Smooth muscle cell (in vitro differentiated cells): ENCODE data around the gene EPHA4. TPM values are rescaled to one million over a fixed set of nuclear protein-coding genes. Genes with fewer than 3 reads are reported as not detected.
A peak's percentile ranks its signal among the peaks of the same experiment; 100 is the strongest.

Experiments used
- DNase-seq: peaks from one replicate; lab custom pipeline; 2025; ENCODE audit not compliant: unreplicated experiment; lab: John Stamatoyannopoulos, UW
- H2AFZ ChIP-seq: fragments of 200-600 bp; sonication (generic); 2 replicates; pipeline ENCODE4 v1.6.0; 2016; ENCODE audit warnings: antibody characterized with exemption, low read depth, mild to moderate bottlenecking
- H3F3A ChIP-seq: fragments of 200-600 bp; sonication (generic); 2 replicates; pipeline ENCODE4 v1.6.0; 2017; ENCODE audit warnings: antibody characterized with exemption, low read depth
- H3K27ac ChIP-seq: fragments of 200-600 bp; sonication (generic); 2 replicates; pipeline ENCODE4 v1.5.1; 2016; ENCODE audit warnings: low read depth, mild to moderate bottlenecking
- H3K27me3 ChIP-seq: fragments of 200-600 bp; sonication (generic); 2 replicates; pipeline ENCODE4 v1.6.1; 2016; ENCODE audit warnings: low read depth, mild to moderate bottlenecking
- H3K36me3 ChIP-seq: fragments of 200-600 bp; sonication (generic); 2 replicates; pipeline ENCODE4 v1.5.1; 2016; ENCODE audit warnings: low read depth
- H3K4me1 ChIP-seq: fragments of 200-600 bp; sonication (generic); 2 replicates; pipeline ENCODE4 v1.5.1; 2016; ENCODE audit warnings: low read depth
- H3K4me2 ChIP-seq: fragments of 200-600 bp; sonication (generic); 2 replicates; pipeline ENCODE4 v1.6.0; 2016; ENCODE audit warnings: mild to moderate bottlenecking
- H3K4me3 ChIP-seq: fragments of 200-600 bp; sonication (generic); 2 replicates; pipeline ENCODE4 v1.5.1; 2016; ENCODE audit warnings: mild to moderate bottlenecking
- H3K79me2 ChIP-seq: fragments of 200-600 bp; sonication (generic); 2 replicates; pipeline ENCODE4 v1.6.0; 2016; ENCODE audit warnings: low read depth, mild to moderate bottlenecking
- H3K9ac ChIP-seq: fragments of 200-600 bp; sonication (generic); 2 replicates; pipeline ENCODE4 v1.6.0; 2016; ENCODE audit warnings: low read depth
- H3K9me3 ChIP-seq: fragments of 200-600 bp; sonication (generic); replicated peaks from 2 replicates; pipeline ENCODE4 v1.5.1; 2016; ENCODE audit warnings: low read depth
- H4K20me1 ChIP-seq: fragments of 200-600 bp; sonication (generic); 2 replicates; pipeline ENCODE4 v1.6.0; 2016; ENCODE audit warnings: low read depth
- WGBS: methylation state at CpG from one replicate; pipeline ENCODE4 v1.1.7; 2016; ENCODE audit warnings: low lambda C conversion rate; 5-methylcytosine and 5-hydroxymethylcytosine counted together
- polyA plus RNA-seq: library from polyadenylated mRNA; unstranded; fragments of >200 nt; fragmentation: Nextera tagmentation; extraction: Ambion mirVana; gene quantifications from 2 replicates; pipeline ENCODE4 v1.2.1, GENCODE V29; 2016
- total RNA-seq: library from RNA; depleted of rRNA; stranded (reverse); fragments of >200 nt; gene quantifications from 2 replicates; pipeline ENCODE4 v1.2.3, GENCODE V29; 2014
- TF ChIP-seq, protein P1 (sequence below): fragments of 200-600 bp; sonication (generic); IDR thresholded peaks from 2 replicates; pipeline ENCODE4 v1.5.1; 2017; ENCODE audit warnings: borderline replicate concordance, mild to moderate bottlenecking, antibody characterized with exemption; ENCODE audit not compliant: insufficient read depth, poor library complexity, severe bottlenecking

Gene EPHA4
- total and polyA plus RNA-seq, 2 experiments from 2014 or later: 2.8 to 48.3 TPM

DNA sequence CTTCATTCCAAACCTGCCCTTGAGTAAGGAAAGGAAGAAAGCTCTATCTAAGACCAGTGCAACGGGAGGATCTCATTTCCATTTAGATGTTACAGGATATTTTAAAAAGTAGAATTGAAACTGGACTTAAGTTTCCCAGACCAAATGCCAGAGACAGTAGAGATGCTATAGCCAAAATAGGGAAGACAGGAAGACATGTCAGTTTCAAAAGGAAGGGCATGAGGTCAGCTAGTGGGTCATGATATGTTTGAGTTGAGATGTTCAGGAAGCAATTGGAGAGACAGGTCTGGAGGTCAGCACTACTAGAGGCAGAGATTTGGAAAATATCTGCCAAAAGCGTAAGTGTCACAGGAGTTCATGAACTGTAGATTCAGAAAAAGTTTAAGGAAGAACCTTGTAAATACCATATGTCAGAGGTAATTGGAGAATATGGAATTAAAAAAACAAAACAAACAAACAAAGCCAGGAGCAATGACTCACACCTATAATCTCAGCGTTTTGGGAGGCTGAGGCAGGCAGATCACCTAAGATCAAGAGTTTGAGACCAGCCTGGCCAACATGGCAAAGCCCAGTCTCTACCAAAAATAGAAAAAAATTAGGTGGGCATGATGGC is 50.8 kb downstream of the EPHA4 start:
- WGBS: 92% methylated on average over 3 of the region's 3 CpGs
- Histone ChIP-seq H3F3A (peaks cover 8% of the 10 kb centered on the region), H3K27ac (no peak overlapping the region), H3K36me3 (no peaks in the 10 kb centered on the region), H3K9ac (no peak overlapping the region), H3K4me3 (no peak overlapping the region), H3K27me3 (peaks cover 5% of the 10 kb centered on the region), H4K20me1 (no peaks in the 10 kb centered on the region), H2AFZ (no peak overlapping the region), H3K9me3 (no peaks in the 10 kb centered on the region), H3K4me2 (no peak overlapping the region), H3K4me1 (peaks cover 36% of the 10 kb centered on the region), H3K79me2 (no peaks in the 10 kb centered on the region)
- DNase-seq: no peak
- TF ChIP-seq, protein P1, sequence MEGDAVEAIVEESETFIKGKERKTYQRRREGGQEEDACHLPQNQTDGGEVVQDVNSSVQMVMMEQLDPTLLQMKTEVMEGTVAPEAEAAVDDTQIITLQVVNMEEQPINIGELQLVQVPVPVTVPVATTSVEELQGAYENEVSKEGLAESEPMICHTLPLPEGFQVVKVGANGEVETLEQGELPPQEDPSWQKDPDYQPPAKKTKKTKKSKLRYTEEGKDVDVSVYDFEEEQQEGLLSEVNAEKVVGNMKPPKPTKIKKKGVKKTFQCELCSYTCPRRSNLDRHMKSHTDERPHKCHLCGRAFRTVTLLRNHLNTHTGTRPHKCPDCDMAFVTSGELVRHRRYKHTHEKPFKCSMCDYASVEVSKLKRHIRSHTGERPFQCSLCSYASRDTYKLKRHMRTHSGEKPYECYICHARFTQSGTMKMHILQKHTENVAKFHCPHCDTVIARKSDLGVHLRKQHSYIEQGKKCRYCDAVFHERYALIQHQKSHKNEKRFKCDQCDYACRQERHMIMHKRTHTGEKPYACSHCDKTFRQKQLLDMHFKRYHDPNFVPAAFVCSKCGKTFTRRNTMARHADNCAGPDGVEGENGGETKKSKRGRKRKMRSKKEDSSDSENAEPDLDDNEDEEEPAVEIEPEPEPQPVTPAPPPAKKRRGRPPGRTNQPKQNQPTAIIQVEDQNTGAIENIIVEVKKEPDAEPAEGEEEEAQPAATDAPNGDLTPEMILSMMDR: no peak

DNA sequence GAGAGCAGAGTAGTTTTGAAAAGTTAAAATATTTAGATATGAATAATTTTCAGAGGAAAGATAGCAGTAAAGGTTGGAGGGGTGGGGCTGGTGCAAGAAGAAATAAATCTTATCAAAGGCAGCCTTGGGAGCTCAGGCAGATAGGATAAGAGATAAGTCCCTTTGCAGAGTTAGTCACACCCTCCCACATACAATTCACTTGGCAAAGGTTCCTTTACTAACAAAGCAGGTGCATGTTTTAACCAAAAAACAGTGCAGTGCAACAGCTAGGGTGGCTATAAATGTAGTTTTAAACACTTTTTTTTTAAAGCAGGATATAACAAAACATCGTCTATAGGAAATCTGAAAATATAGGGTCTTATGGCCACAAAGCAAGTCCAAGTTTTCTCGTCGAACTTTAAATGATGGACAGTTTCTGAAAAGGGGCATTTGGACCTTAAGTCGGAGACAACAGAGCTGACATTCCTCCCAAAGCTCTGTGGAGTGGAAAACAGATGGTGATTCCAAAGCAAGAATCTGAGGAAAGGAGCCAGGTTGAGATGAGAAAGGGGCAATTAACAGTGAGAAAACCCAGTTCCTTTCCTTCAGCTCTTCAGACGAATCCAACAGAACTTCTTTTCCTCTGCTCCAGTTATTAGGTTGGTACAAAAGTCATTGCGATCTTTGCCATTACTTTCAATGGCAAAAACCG is 53.0 kb downstream of the EPHA4 start:
- peak overlapping the region; percentile 80 for H3K9ac ChIP-seq
- H2AFZ ChIP-seq: no peak overlapping the region
- H3K27ac ChIP-seq: peak overlapping the region; percentile 96
- no peaks in the 10 kb centered on the region for H3K36me3 ChIP-seq
- TF ChIP-seq, protein P1: no peak
- H3K79me2 ChIP-seq: no peaks in the 10 kb centered on the region
- no peak overlapping the region for H3K4me3 ChIP-seq
- peaks cover 36% of the 10 kb centered on the region for H3K4me1 ChIP-seq
- peak overlapping the region; percentile 71 for H3K4me2 ChIP-seq
- 88% methylated on average over 7 of the region's 7 CpGs for WGBS
- peaks cover 8% of the 10 kb centered on the region for H3F3A ChIP-seq
- H3K27me3 ChIP-seq: peaks cover 2% of the 10 kb centered on the region
- H4K20me1 ChIP-seq: no peaks in the 10 kb centered on the region
- DNase-seq: no peak
- H3K9me3 ChIP-seq: no peaks in the 10 kb centered on the region

DNA sequence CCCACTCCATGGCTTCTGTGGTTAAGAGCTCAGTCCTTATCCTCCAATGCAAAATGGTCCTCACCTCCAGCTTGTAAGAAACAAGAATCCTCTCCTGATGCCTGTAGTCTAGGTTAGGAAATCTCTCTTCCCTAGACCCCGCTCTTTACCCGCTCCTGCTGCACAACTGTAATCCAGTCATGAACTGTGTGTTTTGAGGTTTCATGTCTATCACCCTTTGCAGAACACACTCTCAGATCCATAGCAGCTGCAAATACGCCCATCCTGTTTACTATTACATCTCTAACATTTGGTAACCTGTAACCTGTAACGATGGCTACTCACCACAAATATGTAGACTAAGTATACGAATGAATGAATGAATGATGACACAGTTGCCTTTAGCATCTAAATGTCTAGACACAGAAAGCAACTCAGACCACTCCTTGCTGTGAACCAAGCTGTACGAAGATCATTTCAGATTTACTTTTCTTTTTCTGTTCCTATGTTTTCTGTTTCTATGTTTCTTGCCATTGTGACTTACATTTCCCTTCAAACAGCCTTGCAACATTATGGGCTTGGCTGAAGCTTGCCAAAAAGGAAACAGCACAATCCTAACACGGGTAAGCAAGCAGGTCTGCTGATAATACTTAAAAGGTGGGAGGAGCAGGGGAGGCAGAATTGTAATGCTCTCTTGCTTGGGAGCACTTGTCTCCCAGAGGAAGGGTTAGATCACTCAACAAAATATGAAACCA is 53.7 kb downstream of the EPHA4 start:
- Histone ChIP-seq H3K9me3 (no peaks in the 10 kb centered on the region), H3K27me3 (peaks cover 3% of the 10 kb centered on the region), H3K4me1 (peaks cover 36% of the 10 kb centered on the region), H4K20me1 (no peaks in the 10 kb centered on the region), H2AFZ (no peak overlapping the region), H3K4me3 (no peak overlapping the region), H3K27ac (peak overlapping the region; percentile 96), H3K79me2 (no peaks in the 10 kb centered on the region), H3K4me2 (peak overlapping the region; percentile 71), H3K36me3 (no peaks in the 10 kb centered on the region), H3K9ac (peak overlapping the region; percentile 80), H3F3A (peaks cover 8% of the 10 kb centered on the region)
- no peak for DNase-seq
- WGBS: 64% methylated on average over 7 of the region's 7 CpGs
- TF ChIP-seq, protein P1: no peak
